Astrocyte of the spinal cord (primary cell): ENCODE results near the gene PTPRG.

Experiments used
- DNase-seq: peaks from one replicate; pipeline ENCODE4 v3.0.0; 2011; ENCODE audit warnings: low read depth, low spot score
- H3K4me3 ChIP-seq: 2 replicates; pipeline ENCODE4 v1.5.1; 2011; ENCODE audit warnings: low read depth, mild to moderate bottlenecking, low read length, moderate library complexity
- in situ Hi-C: cut with HindIII; loops from 2 replicates; pipeline ENCODE4 v1.10.0; 2017; ENCODE audit warnings: low sequenced_read_pairs
- TF ChIP-seq, protein P1 (sequence below): IDR thresholded peaks from 2 replicates; pipeline ENCODE4 v1.5.1; 2012; ENCODE audit warnings: low read depth, mild to moderate bottlenecking, low read length, inconsistent platforms

The PTPRG gene

DNA sequence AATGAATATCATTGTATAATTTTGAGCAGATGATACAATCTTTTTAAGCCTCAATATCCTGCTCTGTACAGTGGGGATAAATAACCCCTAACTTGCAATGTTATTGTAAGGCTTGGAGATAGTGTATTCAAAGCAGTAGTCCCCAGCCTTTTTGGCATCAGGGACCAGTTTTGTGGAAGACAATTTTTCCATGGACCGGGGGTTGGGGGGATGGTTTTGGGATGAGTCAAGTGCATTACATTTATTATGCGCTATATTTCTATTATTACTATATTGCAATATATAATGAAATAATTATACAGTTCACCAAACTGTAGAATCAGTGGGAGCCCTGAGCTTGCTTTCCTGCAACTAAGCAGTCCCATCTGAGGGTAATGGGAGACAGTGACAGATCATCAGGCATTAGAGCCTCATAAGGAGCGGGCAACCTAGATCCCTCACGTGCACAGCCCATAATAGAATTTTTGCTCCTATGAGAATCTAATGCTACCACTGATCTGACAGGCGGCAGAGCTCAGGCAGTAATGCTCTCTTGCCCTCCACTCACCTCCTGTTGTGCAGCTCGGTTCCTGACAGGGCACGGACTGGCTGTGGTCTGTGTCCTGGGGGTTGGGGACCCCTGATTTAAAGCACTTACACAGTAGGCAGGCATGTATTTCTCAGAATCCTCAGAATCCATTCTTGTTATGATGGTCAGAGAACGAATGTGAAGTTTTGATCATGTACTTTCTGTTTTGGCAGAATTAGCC lies 102.2 kb downstream of the PTPRG start:
- peak overlapping the region; percentile 45 for H3K4me3 ChIP-seq
- DNase-seq: no peak
- in situ Hi-C loops: no loop called here
- TF ChIP-seq, protein P1, sequence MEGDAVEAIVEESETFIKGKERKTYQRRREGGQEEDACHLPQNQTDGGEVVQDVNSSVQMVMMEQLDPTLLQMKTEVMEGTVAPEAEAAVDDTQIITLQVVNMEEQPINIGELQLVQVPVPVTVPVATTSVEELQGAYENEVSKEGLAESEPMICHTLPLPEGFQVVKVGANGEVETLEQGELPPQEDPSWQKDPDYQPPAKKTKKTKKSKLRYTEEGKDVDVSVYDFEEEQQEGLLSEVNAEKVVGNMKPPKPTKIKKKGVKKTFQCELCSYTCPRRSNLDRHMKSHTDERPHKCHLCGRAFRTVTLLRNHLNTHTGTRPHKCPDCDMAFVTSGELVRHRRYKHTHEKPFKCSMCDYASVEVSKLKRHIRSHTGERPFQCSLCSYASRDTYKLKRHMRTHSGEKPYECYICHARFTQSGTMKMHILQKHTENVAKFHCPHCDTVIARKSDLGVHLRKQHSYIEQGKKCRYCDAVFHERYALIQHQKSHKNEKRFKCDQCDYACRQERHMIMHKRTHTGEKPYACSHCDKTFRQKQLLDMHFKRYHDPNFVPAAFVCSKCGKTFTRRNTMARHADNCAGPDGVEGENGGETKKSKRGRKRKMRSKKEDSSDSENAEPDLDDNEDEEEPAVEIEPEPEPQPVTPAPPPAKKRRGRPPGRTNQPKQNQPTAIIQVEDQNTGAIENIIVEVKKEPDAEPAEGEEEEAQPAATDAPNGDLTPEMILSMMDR: no peak

DNA sequence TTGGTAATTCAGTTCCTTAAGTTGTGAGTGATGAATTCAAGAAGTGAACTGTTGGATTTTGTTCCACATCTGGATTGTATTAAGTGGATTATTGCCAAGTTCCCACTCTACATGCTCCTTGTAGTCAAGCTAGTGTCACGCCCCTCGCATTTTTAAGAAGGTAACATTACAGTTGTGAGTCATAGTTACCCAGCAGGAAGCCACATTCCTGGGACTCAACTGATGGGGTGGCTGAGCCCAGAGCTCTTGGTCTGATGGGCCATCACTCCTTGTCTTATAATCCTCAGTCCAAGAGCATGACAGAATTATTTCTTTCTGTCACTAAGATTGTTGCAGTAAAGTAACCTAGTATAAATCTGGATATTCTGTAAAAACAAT lies 102.7 kb downstream of the PTPRG start:
- in situ Hi-C loops: no loop called here
- DNase-seq: peak; percentile 98
- TF ChIP-seq, protein P1: no peak
- peak overlapping the region; percentile 45 for H3K4me3 ChIP-seq

DNA sequence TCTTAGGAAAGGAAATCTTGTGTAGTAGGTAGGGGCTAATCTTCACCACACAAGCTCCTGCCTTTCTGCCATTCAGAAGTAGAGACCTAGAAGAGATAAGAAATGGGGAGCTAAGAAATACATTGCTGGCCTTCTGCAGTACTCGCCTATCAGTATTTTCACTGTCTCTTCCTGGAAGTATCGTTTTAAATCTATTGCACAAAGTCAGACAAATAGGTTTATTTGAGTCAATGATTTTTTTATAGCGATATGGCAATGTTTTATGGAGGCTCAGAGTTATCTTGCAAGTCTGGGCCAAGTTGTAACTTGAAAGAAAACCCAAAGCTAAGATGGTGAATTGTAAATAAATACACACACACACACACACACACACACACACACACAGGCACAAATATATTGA lies 103.8 kb downstream of the PTPRG start:
- no peak overlapping the region for H3K4me3 ChIP-seq
- TF ChIP-seq, protein P1: no peak
- no peak for DNase-seq
- in situ Hi-C loops: no loop called here

DNA sequence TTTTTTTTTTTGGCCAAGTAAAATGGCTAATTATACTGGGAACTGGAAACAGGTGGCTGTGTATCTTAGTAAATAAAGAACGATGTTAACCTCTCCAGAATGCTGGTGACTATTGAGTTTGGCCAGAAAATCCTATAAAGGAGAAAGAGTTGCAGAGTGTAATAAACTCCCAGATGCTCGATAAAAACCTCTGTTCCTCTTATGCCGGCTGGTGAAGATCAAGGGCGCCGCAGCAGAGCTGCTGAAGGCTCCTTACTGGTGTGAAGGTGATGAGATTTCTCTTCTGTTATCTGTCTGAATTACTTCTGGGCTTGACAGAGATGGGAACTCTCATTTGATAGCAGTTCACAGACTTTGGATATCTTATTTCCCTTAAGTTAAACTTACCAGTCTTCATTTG lies 104.6 kb downstream of the PTPRG start:
- TF ChIP-seq, protein P1: no peak
- in situ Hi-C loops: no loop called here
- no peak for DNase-seq
- no peak overlapping the region for H3K4me3 ChIP-seq

DNA sequence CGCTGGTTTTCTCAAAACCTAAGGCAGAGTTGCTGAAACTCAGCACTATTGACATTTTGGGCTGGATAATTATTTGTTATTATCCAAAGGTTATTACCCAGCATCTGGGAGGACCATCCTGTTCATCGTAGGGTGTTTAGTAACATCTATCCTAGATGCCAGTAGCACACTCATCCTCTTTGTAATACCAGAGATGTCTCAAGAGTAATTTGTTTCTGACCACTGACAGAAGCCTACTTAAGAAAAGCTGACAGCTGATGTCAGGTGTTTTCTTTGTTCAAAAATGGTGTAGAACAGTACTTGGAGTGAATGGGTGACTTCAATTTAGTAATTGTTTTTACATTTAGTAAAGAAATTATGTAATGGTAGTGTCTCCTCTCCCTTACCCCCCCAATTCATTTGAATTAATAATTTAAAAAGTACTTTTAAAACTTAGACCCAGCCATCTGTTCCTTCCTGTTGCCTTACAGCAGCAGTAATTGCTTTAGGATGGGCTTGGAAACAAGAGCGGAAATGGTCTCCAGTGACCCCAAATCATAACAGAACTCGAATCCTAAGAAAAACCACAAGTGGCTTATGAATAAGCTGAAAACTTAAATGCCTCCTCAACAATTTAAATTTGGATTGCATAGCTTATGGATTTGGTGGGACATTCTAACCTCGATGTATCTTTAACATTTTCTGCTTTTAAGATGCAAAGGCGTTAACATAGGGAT lies 105.4 kb downstream of the PTPRG start:
- no peak overlapping the region for H3K4me3 ChIP-seq
- TF ChIP-seq, protein P1: no peak
- in situ Hi-C loops: no loop called here
- DNase-seq: no peak

DNA sequence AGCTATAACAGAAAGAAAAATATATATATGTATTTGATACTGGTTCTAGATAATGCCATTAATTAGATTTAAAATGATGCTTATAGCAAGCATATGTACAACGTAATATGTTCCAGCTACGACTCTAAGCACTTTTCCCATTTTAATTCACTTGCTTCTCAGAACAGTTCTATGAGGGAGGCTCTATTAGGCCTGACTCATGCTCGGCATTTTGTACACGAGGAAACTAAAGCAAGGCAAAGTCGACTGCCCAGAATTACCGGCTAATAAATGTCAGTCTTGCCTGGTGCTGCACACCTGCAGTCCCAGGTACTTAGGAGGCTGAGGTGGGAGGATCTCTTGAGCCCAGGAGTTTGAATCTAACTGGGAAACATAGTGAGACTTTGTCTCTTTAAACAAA lies 106.0 kb downstream of the PTPRG start:
- no peak overlapping the region for H3K4me3 ChIP-seq
- TF ChIP-seq, protein P1: no peak
- DNase-seq: no peak
- in situ Hi-C loops: no loop called here
